NCI-H146 treated with DMSO at 0.1 percent for 48 hours (cell line): ENCODE results near the gene PMAIP1.

Source experiments
- DNase-seq: peaks from one replicate; lab custom pipeline; 2025; ENCODE audit not compliant: unreplicated experiment; lab: John Stamatoyannopoulos, UW

The PMAIP1 gene

DNA sequence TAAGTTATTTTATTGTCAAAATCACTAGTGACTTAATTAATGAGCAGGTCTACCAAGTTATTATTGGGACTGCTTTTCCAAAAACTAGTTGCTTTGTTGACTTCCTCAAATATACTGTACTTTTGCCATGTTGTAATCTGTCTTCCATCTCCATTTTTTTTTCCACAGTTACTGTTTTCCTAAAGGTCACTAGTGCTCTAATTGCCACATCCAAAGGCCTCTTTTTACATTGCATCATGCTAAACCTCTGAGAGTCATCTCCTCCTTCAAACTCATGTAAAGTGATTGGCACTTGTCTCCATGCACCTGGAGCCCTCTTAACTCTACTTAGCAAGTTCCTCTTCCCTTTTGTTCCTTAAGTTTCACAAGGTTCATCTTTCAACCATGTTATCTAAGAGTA, 11.8 kb downstream of the PMAIP1 start:
- DNase-seq, result no peak

DNA sequence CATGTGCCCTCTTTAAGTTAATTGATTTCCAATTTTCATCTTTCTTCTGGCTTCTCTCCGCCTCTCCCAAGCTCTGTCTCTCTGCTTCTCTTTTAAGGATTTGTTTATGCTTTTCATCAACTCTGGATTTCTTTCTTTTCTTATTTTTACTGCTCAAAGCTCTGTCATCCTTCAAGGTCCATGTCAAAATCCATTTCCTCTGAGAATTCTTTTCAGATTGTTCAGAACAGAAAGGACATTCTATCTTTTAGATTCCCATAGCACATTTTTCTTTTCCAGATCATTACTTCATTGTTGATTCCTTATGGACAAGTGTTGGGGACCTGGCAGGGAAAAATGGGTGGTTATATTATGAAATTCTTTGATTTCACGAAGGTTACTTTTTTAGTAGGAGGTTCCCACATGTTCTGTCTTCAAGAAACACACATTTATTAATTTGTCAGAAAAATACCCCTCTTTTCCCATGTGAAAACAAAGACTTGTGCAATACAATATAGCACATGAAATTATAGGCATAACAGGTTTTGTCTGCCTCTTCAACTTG, 12.3 kb downstream of the PMAIP1 start:
- no peak for DNase-seq

DNA sequence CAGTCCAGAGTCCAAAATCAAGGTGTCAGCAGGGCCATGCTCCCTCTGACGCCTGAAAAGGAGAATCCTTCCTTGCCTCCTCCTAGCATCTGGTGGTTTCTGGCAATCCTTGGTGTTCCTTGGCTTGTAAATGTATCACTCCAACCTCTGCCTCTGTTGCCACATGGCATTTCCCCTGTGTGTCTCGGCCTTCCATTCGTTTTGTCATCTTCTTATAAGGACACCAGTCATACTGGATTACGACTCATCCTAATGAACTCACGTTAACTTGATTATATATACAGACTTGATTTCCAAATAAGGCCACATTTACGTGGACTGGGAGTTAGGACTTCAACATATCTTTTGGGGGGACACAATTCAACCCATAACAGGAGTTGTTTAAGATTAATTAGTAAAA, 15.8 kb downstream of the PMAIP1 start:
- no peak for DNase-seq

DNA sequence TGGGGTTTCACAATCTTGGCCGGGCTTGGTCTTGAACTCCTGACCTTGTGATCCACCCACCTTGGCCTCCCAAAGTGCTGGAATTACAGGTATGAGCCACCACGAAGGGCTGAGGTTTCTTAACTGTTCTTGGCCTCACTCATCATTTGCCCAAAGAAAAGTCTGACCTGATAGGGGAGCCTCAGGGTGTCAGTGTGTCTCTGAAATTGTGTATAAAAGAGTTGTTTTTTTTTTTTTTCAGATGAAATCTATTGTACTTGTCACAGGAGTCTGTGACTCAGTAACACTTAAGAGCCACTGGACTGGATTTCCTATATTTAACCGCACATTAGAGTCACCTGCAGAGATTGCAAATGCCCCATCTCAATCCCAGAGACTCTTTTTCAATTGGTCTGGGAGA, 16.9 kb downstream of the PMAIP1 start:
- no peak for DNase-seq

DNA sequence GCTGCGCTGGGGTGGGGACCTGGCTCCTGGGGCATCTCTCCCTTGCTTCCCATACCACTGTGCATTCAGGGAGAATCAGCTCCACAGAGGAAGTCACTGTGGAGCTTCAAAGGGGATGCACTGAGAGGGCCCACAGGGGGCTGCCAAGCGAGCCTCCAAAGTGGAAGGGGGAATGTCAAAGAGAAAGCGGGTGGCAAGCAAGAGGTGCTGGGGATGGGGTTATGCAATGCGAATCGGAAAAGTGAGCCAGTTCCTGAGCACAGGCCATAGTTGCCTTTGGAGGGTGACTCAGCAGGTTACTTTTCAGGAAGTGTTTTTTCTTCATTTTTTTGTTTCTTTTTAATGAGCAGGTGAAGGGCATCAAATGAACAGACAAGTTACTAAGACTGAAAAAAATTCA, 17.6 kb downstream of the PMAIP1 start:
- no peak for DNase-seq

DNA sequence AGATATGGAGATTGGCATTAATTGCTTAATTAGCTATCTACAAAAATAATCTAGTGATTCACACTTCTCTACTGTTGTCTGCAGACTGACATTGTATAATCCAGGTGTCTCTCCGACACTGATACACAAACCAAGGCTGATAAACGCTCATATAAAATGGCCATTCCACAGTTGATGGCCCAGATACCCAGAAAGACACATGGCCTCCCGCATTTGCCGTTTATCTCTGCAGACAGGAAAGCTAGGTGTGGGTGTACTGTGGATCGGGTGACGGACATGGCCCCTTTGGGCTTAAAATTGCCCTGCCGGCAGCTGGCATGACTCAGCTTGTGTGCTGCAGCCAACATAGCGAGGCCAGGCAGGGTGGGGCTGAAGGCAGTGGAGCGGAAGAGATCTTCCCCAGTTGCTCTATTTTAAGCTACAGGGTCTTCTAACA, 18.5 kb downstream of the PMAIP1 start:
- DNase-seq, result peak; percentile 86

DNA sequence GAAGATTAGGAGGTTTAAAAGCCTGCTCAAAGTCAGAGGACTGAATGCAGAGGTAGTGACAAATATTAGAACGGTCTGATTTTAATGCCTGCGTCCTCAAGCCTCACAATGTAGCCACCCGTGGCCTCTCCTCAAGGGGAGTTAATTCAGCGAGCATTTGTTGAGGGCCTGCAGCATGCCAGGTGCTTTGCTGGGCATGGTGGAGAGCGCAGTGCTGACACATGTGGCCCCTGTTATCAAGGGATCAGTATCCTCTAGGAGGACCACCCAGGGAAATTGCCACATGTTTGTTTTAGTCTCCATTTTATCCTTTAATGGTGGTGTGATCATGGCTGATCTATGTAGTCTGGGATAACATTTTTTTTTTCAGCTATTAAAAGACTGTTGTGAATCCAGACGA, 19.2 kb downstream of the PMAIP1 start:
- DNase-seq, result no peak

DNA sequence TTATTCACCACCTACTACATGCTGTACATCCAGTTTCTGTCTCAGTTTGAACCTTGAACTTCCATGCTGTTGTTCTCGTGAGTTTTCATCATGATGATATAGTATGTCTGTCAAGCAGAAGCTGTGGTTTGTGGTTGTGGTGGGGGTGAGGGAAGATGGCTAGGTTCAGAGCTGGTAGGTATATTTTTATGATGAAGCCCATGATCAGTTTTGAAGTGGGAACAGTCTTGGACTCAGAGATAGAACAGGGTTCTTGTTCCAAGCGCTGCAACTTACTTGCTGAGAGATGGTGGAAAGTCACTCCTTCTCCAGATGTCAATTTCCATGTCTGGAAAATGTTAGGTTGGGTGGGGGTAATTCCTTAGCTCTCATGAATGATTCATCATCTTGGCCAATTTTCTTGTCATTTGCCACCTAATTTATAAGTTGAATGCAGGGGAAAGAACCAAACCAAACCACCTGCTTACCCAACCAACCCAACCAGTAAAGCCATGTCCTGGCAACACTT, 21.6 kb downstream of the PMAIP1 start:
- no peak for DNase-seq

DNA sequence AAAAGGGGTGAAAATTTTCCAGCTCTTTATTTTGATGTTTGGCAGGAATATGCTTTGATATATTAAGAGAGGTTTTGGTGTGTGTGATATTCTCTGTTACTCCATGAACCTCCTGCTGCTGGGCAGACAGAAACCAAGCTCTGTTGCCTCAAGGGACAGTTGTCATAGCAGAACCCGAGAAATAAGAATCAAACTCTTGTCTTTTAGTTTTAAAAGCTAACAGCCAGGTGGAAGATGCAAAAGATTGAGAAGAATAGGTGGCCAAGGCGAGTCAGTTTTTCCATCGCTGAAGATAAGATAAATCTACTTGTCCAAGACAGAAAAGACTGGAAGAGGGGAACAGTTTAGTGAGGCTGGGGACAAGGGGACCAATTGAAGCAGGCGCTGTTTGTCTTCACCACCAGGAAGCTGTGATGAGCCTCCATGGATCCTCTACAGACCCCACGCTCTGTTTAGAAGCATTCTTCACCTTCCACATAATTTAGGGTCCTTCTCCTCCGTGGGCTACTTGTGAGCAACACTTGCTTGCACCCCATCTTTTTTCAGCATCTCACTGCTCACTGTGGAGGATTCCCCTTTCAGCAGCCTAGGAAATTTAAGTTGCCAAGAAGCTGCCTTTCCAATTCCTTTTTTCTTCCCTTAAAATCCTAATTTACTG, 23.9 kb downstream of the PMAIP1 start:
- no peak for DNase-seq

DNA sequence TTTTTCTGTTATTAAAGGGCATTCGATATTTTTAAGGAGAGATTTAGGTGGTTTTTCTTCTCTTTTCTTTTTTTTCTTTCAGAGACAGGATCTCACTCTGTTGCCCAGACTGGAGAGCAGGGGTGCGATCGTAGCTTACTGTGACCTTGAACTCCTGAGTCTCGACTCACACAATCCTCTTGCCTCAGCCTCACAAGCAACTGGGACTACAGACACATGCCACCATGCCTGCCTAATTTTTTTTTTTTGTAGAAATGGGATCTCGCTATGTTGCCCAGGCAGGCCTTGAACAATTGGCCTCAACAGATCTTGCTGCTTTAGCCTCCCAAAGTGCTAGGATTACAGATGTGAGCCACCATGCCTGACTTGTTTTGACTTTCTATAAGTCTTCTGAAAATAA, 26.3 kb downstream of the PMAIP1 start:
- DNase-seq, result no peak

DNA sequence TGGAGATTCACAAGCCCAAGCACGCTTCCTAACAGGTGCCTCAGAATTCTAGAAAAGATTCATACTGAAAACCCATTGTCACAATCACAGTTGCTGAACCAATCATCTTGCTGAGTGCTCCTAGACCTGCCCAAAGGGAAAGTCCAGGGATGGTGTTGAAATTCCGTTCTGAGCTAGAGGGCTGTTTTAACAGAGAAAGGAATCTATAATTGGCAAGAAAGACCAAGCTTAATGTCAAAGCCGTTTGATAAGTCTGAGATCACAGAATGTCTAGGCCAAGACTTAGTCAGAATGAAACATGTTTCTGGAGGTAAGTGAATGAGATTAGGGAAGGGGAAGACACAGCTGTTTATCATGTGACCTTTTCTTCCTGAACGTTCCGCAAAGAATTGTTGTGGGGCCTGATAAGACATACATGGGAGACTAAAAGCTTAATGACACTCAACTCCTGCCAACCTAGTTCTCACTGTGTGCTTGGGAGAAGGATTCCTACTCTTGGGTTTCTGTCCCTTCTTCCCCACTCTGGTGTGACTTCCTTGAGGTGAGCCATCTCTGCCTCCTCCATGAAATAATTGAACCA, 27.5 kb downstream of the PMAIP1 start:
- no peak for DNase-seq

DNA sequence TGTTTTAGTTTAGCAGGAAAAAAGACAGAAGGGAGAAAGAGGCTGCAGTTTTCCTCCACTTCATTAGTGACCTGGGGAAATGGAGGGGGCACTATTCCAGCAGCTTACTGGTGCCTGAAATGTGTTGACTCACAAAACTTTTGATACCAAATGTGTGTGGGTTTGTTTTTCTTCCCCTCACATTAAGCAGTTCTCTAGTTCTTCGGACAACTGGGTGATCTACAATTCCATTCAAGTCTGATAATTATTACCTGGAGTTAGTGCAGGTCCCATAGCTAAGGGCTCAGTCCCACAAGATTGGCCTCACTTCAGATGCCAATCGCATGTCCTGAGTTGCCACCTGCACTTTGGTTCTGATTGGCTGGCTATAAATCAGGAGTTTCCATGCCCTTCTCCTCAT, 28.4 kb downstream of the PMAIP1 start:
- no peak for DNase-seq

DNA sequence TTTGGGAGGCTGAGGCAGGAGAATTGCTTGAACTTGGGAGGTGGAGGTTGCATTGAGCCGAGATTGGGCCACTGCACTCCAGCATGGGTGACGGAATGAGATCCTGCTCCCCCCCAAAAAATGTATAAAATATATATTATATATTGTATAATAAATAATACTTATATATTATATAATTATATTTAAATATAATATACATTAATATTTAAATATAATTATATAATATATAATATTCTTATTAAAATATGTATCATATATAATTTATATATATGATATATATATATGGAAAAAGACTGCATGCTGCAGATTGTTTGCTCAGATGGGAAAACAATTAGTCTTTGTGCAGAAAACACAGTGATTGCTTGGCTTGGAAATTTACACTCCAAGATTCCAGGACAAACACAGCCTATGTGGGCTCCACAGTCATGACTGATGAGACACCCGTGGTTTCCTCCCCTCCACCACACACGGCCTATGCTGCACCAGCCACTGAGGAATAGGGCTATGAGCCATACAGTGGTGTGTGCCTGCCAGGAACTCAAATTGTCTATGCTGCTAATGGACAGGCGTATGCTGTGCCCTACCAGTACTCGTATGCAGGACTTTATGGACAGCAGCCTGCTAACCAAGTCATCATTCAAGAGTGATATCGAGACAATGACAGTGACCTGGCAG, 30.0 kb downstream of the PMAIP1 start:
- no peak for DNase-seq

DNA sequence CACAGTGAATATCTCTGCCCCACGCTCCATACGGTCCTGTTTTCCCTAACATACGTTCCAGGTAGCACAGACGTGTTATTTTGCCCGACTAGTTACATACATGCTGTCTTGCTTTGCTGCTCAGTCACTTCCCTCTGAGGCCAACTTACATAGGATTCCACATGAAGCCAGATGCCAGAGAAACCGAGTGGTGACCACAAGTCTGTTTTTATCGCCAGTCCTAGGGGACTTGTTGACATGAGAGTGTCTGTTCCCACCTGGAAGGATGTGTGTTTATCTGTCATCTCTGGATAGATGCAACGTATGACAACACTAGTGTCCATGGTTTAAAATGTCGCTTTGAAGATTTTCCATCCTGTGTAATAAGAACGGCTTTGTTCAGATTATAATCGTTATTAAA, 32.6 kb downstream of the PMAIP1 start:
- DNase-seq, result no peak

DNA sequence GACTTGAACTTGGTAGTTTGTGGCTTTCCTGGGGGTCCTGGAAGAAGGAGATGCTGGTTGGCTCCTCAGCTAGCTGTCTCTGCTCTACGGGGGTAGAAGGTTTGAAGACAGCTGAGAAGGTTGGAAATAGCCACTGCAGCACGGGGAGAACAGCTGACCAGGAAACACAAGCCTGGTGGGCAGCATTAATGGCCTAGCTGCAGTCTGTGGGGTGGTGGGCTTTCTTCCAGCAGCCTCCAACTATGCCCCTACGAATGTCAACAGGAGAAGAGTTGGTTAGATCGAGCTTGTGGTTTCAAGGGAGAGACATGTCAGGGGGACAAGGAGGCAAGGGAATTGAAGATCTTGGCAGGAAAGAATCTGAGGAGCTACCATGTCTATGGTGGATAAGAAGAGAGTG, 38.9 kb downstream of the PMAIP1 start:
- DNase-seq, result no peak

DNA sequence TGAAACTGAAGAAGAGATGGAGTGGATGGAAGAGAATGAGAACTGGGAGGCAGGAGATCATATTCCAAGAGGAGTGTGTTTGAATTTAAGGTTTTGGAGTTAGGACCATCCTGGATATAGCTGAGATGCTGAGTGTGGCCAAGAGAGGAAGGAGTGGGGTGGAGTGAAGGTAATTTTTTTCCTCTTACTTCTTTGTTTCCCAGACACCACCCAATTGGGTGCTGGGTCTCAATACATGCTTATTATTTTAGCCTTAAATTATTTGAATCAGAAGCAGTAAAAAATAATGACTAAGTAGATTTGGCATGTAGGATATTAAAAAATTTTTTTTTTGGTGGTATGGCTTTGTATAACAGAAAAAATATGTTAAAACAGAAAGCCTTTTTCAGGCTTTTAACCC, 39.3 kb downstream of the PMAIP1 start:
- no peak for DNase-seq

DNA sequence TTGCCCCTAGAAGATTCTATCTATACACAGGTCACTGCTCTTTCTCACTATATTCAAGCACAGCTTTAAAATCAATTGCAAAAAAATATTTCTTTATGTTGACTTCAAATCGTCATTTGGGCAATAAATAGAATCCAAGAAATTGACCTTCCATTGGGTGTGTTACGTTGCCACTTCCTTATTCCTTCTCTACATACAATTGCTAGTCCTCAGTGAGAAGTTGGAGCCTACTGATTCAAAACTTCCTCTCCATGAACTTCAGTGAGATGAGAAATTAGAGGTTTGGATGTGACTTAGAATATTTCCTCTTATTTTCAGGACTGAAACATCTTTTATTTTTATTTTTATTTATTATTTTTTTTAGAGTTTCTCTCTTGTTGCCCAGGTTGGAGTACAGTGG, 40.3 kb downstream of the PMAIP1 start:
- DNase-seq, result no peak

DNA sequence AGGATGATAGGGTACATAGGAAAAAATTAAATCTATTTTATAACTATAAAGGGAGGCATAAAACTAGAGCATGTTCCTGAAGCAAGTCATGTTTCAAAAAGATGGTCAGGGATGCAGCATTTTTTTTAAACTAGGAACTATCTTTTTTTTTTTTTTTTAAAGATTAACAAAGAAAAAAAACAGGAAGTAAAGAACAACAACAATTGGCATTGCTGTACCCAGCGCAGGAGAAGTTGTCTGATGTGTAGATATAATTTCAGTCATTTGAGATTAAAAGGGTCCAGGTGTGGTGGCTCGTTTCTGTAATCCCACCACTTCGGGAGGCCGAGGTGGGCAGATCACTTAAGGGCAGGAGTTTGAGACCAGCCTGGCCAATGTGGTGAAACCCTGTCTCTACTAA, 41.5 kb downstream of the PMAIP1 start:
- no peak for DNase-seq

DNA sequence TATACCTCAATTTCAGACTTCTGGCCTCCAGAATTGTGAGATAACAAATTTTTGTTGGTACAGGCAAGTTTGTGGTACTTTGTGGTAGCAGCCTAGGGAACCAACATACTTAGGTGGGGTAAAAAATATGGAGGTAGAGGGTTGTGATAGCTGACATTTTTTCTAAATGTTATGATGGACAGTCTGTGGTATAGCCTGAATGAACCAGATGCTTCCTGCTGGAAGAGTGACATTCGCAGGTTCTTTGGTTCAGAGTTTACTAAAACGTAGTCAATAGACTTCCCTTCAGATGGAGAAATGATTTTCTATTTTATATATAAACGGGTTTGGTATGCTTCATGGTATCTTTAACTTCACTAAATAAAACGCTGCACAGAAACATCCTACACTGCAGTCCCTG, 42.8 kb downstream of the PMAIP1 start:
- DNase-seq, result no peak

DNA sequence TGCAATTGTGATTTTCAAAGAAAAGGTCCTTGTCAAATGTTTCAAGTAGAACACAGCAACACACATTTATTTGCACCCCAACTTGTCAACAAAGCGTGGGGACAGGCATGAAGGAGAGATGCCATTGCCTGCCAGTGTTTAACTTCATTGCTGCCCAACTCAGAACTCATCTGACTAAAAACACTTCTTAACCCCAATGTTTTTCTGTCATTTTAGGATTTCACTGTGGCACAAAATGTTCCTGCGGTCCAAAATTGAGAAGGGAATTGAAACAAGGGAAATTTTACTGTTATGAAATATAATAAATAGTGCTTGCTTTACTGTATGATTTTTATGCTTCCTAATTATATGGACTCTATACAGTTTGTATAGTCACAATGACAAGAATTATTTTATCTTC, 45.7 kb downstream of the PMAIP1 start:
- DNase-seq, result no peak

DNA sequence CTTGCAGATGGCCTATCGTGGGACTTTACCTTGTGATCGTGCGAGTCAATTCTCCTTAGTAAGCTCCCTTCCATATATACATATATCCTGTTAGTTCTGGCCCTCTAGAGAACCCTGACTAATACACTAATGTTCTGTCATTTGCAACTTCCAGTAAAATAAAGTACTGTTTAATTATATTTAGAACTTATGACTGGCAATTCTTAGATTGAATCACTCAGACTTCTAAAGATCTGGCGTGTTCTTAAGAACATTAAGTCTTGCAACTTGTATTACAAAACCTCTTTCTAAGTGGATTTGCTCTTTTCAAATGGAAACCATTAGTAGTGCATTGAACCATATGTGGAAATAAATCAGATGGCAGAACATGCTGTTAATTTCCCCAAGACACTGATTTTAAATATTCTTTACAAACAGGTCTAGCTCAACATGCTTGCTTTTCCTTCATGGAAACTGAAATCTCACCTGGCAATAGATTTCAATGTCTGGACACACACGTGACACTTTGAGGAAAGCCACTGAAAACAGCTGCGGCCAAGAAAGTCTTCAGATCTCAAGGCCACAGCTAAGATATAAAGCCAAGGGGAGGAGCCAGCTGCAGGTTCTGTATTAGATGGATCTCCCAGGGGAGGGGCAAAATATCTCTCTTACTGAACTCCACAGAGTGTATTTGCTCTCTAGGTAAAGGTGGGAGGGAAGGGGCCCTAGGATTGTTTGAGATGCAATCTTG, 50.6 kb downstream of the PMAIP1 start:
- DNase-seq, result peak; percentile 62

DNA sequence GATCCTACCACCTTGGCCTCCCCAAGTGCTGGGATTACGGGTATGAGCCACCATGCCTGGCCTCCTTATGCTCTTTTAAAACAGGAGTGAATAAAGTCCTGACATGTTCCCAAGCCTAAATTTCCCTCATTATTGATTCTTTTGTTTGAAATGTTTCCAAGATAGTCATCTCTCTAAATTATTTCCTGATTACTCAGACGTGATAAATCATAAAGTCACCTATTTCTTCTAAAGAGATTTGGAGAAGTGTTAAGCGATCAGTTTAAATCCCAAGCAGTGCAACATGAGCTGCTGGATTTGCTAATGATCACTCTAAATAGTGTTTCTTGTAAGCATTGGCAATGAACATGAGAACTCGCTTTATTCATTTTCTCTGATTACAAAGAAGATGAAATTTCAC, 51.8 kb downstream of the PMAIP1 start:
- no peak for DNase-seq
